Measurements from ENCODE around the gene SIGLEC12. TPM values are rescaled to one million over a fixed set of nuclear protein-coding genes. Genes with fewer than 3 reads are reported as not detected.
A peak's percentile ranks its signal among the peaks of the same experiment; 100 is the strongest.

Gene SIGLEC12
- total RNA-seq, 3 donors from 2014 or later (not counting 1 experiment from before 2014, with no cell fraction given) = 0.50 to 0.57 TPM; not detected in 1

GRCh38 chr19:51460164-51460992 lies 41.2 kb downstream of the SIGLEC12 start:
- peak overlapping the region in 1 of 2 donors; percentile 13 for H3K27ac Mint-ChIP-seq
- no peak overlapping the region for H3K27ac ChIP-seq (ENCODE audit: low read length)

GRCh38 chr19:51458899-51459505 lies 42.6 kb downstream of the SIGLEC12 start:
- Mint-ChIP-seq H3K4me1 (peaks cover 0 to 25% of the 10 kb centered on the region in 2 donors), H3K4me3 (no peak overlapping the region), H3K9me3 (no peaks in the 10 kb centered on the region), H3K36me3 (no peaks in the 10 kb centered on the region), H3K27ac (no peak overlapping the region), H3K27me3 (ENCODE audit: low read depth in 2 of 2) (peaks cover 5 to 23% of the 10 kb centered on the region in 2 donors)
- H3K27ac ChIP-seq (ENCODE audit: low read length) = no peak overlapping the region
- DNase-seq (no peak), ATAC-seq (no peak)
- no peaks in the 10 kb centered on the region for H3K36me3 ChIP-seq (ENCODE audit: control insufficient read depth, insufficient read depth, low read length)
- TF ChIP-seq CTCF (IDR thresholded peaks at IDR 0.05) = no peak
- H3K9me3 ChIP-seq (ENCODE audit: control insufficient read depth, insufficient read depth, low read length) = no peaks in the 10 kb centered on the region
- peaks cover 15% of the 10 kb centered on the region for H3K27me3 ChIP-seq (ENCODE audit: control insufficient read depth, insufficient read depth, low read length)
- intact Hi-C loops (cut with micrococcal nuclease) = no loop called here
- peaks cover 36% of the 10 kb centered on the region for H3K4me1 ChIP-seq (ENCODE audit: control insufficient read depth, insufficient read depth, low read length)
- WGBS (ENCODE audit: insufficient coverage) = 85% methylated on average over 13 of the region's 14 CpGs
- no peak overlapping the region for H3K4me3 ChIP-seq (ENCODE audit: low read length)

More at GRCh38 chr19:51460164-51460992, 41.2 kb downstream of the SIGLEC12 start:
- no peak overlapping the region for H3K4me3 Mint-ChIP-seq
- peaks cover 12 to 29% of the 10 kb centered on the region in 2 donors for H3K27me3 Mint-ChIP-seq (ENCODE audit: low read depth in 2 of 2)
- H3K9me3 Mint-ChIP-seq = no peaks in the 10 kb centered on the region
- WGBS (ENCODE audit: insufficient coverage) = 75% methylated on average over 12 of the region's 13 CpGs
- Histone ChIP-seq H3K4me3 (ENCODE audit: low read length) (no peak overlapping the region), H3K27me3 (ENCODE audit: control insufficient read depth, insufficient read depth, low read length) (peaks cover 16% of the 10 kb centered on the region), H3K9me3 (ENCODE audit: control insufficient read depth, insufficient read depth, low read length) (no peaks in the 10 kb centered on the region), H3K36me3 (ENCODE audit: control insufficient read depth, insufficient read depth, low read length) (no peaks in the 10 kb centered on the region), H3K4me1 (ENCODE audit: control insufficient read depth, insufficient read depth, low read length) (peaks cover 36% of the 10 kb centered on the region)
- TF ChIP-seq CTCF (IDR thresholded peaks at IDR 0.05) = no peak
- intact Hi-C loops (cut with micrococcal nuclease) = no loop called here
- DNase-seq (no peak), ATAC-seq (no peak)
- H3K4me1 Mint-ChIP-seq = peaks cover 0 to 30% of the 10 kb centered on the region in 2 donors
- no peaks in the 10 kb centered on the region for H3K36me3 Mint-ChIP-seq

- no peak within 1 kb of the TSS for H3K27ac Mint-ChIP-seq
- H3K4me3 ChIP-seq (ENCODE audit: low read length) = no peak within 1 kb of the TSS
- H3K27ac ChIP-seq (ENCODE audit: low read length) = no peak within 1 kb of the TSS
- H3K27me3 Mint-ChIP-seq (ENCODE audit: low read depth in 2 of 2) = peaks cover 5 to 22% of the 10 kb centered on the region in 2 donors
- intact Hi-C loops (cut with micrococcal nuclease) = no loop called here
- H3K36me3 Mint-ChIP-seq = no peaks in the 10 kb centered on the region
- TF ChIP-seq CTCF (IDR thresholded peaks at IDR 0.05) = no peak
- ATAC-seq (no peak), DNase-seq (no peak)
- H3K9me3 Mint-ChIP-seq = no peaks in the 10 kb centered on the region
- H3K4me1 Mint-ChIP-seq = peaks cover 0 to 19% of the 10 kb centered on the region in 2 donors
- no peaks in the 10 kb centered on the region for H3K9me3 ChIP-seq (ENCODE audit: control insufficient read depth, insufficient read depth, low read length)
- peaks cover 31% of the 10 kb centered on the region for H3K4me1 ChIP-seq (ENCODE audit: control insufficient read depth, insufficient read depth, low read length)
- WGBS (ENCODE audit: insufficient coverage) = 88% methylated on average over 10 of the region's 10 CpGs
- peaks cover 15% of the 10 kb centered on the region for H3K27me3 ChIP-seq (ENCODE audit: control insufficient read depth, insufficient read depth, low read length)
- H3K4me3 Mint-ChIP-seq = no peak within 1 kb of the TSS
- no peaks in the 10 kb centered on the region for H3K36me3 ChIP-seq (ENCODE audit: control insufficient read depth, insufficient read depth, low read length)
Observed at GRCh38 chr19:51458051-51458645, 43.5 kb downstream of the SIGLEC12 start, which contains the start of gene SIGLEC8. Gene SIGLEC8, minus strand, starts transcription at chr19:51458454. Its CDS starts 67 bp downstream, at chr19:51458387.

All from natural killer cell (primary cell).